Middle frontal gyrus (tissue), 1 donor: ENCODE results near the gene ALG8.
"Not testable (repeated sequence)": the region's sequence is repeated elsewhere in the genome, so short reads cannot be mapped to it uniquely, and the experiment has no call there.

ENCODE experiments used
- DNase-seq: peaks from one replicate; pipeline ENCODE4 v3.0.0-alpha.2; 2015; ENCODE audit warnings: low spot score; ENCODE audit errors: extremely low spot score

Gene ALG8

GRCh38 chr11:78071717-78072116, 67.7 kb downstream of the ALG8 start:
- DNase-seq: no peak

DNA sequence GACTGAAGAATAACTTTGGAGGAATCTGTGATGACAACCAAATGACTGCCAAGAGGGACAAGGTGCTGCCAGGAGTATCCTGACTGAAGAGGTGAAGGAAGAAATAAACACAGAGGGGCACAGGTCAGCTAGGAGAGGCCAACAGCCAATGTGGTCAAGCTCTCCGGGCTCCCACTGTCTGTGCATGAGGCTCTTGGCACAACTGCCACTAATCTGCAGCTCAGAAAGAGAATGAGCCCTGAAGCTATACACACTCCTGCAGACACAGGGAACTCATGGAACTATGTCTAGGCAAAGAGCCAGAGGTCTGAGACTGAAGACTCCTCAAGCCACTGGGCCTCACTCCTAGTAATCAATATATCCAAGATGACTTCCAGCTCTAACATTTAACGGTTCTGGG, 68.8 kb downstream of the ALG8 start:
- DNase-seq: no peak

DNA sequence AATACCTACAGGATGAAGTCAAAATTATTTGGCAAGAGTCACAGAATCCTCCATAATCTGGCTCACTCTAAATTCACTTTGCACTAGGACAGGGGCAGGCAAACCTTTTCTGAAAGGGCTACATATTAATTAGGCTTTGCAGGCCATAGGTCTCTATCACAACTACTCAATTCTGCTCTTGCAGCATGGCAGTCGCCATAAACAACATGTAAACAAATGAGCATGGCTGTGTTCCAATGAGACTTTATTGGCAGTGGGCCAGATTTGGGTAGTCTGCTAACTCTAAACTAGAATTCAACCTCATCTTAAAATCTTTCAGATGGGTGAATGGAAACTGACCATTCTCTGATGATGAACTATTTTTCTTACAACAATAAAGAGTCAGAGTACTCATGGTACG, 70.0 kb downstream of the ALG8 start:
- DNase-seq: no peak

- DNase-seq: no peak
Measured at GRCh38 chr11:78067704-78068103, 71.7 kb downstream of the ALG8 start.

- no peak for DNase-seq
Measured at GRCh38 chr11:78066471-78066870, 73.0 kb downstream of the ALG8 start.

GRCh38 chr11:78065203-78065602, 74.2 kb downstream of the ALG8 start:
- DNase-seq: no peak

DNA sequence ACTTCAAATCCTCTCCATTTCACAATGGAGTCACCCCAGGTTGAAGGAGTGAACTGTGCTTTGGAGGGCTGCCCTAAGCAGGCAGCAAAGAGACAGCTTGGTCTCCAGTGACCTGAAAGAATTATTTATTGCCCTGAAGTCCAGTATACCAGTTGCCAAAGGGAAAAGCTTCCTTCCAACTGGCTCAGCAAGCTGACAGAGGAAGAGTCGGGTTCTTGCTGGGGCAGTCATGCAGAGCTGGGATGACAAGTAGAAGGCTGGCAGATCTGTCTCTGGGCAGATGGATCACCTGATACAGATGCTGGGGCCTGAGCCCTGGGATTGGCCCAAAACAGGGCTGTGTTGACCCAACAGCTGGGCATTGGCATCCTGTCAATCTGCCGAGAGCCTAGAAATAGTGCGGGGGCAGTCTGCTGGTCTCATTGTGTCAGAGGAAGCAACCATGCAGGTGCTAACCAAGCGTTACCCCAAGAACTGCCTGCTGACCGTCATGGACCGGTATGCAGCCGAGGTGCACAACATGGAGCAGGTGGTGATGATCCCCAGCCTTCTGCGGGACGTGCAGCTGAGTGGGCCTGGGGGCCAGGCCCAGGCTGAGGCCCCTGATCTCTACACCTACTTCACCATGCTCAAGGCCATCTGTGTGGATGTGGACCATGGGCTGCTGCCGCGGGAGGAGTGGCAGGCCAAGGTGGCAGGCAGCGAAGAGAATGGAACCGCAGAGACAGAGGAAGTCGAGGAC, 75.8 kb downstream of the ALG8 start, which contains the start of gene THRSP:
Gene THRSP, plus strand, starts transcription at position 422 of the 742 bp plus-strand sequence. Its CDS starts 21 bp downstream, at position 443.
- no peak for DNase-seq

DNA sequence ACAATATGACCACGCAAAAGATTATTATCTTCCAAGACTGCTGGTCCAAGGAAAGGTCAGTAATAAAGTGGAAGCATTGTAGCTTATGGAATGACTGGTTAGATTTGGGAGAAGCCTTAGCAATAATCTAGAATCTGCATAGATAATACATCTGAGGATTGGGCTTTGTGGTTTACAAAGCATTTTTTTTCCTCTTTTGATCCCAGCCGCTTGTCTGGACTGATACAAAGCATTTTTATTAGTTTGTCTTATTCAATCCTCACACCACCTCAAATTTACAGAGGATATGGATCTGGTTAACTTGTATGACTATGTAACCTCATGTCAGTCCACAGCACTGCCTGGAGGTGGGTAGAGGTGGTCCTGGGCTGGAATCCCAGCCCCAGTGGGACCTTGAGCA, 76.8 kb downstream of the ALG8 start:
- no peak for DNase-seq

DNA sequence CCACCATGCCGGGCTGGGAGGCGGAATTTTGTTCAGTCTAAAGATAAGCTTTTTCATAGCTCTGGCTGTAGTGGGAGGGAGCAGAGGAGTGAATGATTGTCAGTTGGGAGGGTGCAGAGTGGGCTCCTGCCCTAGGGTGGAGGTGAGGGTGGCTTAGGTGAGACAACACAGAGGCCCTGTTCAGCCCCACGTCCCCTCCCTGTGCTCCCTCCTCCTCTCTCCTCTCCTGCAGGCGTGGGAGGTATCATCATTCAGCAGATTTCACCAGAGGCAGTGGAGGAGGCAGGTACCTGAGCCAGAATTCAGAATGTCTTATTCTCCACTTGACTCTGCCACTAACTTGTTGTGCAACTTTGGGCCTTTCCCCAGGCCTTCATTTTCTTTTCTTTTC, 77.5 kb downstream of the ALG8 start:
- no peak for DNase-seq

DNA sequence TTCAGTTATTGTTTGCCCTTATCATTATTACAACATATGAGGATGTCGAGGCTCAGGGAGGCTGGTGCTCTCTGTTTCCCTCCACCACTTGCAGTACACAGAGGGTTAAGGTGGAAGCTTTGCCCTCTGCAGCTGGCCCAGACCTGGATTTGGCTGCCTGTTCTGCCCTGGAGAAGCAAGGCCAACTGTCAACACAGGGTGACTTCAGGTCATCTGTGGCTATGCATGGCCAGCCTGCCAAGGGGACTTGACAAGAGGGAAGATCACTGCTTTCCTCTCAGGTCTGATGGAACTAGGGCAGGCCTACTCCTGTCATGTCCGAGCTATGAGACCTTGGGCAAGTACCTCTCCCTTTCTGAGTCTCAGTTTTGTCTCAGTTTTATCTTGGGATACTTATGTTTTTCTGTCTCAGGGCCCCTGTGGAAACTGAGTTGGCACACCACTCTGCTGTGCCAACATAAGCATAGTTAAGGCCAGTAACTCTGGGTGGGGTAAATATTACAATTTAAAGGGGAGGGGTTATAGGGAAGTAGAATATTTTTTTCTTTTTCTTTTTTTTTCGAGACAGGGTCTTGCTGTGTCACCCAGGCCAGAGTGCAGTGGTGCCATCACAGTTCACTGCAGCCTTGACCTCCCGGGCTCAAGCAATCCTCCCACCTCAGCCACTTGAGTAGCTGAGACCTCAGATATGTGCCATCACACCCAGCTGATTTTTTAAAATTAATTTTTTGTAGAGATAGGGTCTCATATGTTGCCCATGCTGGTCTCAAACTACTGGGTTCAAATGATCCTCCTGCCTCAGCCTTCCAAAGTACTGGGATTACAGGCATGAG, 78.1 kb downstream of the ALG8 start:
- no peak for DNase-seq

DNA sequence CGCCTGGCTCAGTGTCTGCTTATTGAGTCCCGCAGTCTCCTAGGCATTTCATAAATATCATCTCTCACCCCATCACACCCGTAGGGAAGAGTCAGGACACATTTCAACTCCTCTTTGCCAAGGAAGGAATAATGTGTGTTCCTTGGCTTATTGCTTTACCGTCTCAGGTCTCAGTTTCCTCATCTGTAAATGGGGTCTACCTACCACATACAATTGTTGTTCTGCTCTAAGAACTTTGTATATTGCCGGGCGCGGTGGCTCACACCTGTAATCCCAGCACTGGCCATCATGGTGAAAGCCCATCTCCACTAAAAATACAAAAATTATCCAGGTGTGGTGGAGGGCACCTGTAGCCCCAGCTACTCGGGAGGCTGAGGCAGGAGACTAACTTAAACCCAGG, 78.9 kb downstream of the ALG8 start:
- DNase-seq: no peak

- DNase-seq: not testable (repeated sequence)
Measured at GRCh38 chr11:78059749-78060328, 79.6 kb downstream of the ALG8 start.

DNA sequence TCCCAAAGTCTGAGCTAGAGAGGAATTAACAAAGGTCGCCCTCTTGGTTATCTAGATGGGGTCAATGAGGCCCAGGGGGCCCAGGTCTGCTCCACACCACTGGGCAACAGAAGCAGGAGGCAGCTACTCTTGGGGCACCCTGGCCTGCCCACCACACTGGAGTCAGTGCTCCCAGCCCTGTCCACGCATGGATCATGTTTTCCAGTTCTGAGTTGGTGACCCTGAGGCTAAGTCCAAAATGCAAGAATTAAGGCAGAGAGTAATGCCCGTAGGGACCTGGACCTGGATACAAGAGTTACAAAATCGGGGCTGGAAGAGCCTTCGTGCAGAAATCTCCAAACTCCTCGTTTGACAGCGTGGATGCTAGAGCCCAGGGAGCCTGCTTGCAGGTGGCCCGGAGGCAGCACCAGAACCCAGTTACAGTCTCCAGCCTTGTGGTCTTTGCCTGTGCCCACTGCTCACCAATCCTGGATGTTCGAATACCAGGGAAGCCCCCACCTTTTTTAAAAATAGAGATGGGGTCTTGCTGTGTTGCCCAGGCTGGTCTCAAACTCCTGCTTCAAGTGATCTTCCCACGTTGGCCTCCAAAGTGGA, 81.9 kb downstream of the ALG8 start:
- DNase-seq: no peak

GRCh38 chr11:78056093-78056492, 83.3 kb downstream of the ALG8 start:
- no peak for DNase-seq

- DNase-seq: no peak
Measured at GRCh38 chr11:78054971-78055370, 84.5 kb downstream of the ALG8 start.

DNA sequence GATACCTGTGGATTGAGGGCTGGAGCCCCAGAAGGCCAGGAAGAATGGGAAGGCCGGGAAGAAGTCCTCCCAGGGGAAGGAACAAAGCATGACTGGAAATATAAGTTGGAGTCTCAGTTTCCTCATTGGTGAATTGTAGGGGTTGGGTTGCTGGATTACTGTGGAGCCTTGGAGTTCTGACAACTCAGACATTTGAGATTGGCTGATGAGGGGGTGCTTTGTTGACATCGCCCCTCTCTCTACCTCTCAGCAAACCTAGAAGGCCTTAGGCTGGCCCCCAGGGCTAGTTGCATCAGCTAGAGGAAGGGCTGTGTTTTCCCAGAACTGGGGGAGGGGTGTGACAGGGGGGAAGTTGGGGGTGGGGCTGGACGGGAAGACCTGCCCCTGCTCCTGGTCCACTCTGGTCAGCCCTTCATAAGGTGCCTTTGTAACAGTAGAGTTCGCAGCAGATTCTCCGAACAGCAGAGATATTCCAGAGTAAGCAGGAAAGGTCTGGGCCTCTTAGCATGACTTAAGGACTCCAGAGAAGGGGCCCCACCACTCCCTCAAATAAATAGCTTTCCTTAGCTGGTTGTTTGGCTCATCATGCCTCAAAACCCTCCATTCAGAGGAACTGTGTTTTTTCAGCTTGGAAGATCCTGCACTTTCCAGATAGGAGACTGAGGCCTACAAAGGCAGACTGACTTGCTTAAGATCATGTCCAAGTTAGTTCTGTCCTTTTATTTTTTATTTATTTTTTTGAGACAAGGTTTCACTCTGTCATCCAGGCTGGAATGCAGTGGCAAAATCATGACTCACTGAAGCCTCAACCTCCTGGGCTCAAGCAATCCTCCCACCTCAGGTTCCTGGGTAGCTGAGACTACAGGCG, 88.2 kb downstream of the ALG8 start:
- no peak for DNase-seq
